H9 (cell line): ENCODE measurements around the gene CACNA1H. TPM values are rescaled to one million over a fixed set of nuclear protein-coding genes. Genes with fewer than 3 reads are reported as not detected.

Source experiments
- DNase-seq: peaks from one replicate; pipeline ENCODE4 v3.0.0-alpha.2; 2017
- H2AFZ ChIP-seq: one replicate; pipeline ENCODE4 v1.6.1; 2013; ENCODE audit warnings: mild to moderate bottlenecking, low read length, control low read depth, moderate library complexity
- H2AK5ac ChIP-seq: 2 replicates; pipeline ENCODE4 v1.6.1; 2013; ENCODE audit warnings: low read length, control low read depth, mixed read lengths; ENCODE audit not compliant: insufficient read length
- H2BK120ac ChIP-seq: one replicate; pipeline ENCODE4 v1.6.1; 2013; ENCODE audit warnings: low read depth, mild to moderate bottlenecking, low read length, control low read depth, inconsistent platforms; ENCODE audit not compliant: poor library complexity, severe bottlenecking
- H2BK12ac ChIP-seq: 2 replicates; pipeline ENCODE4 v1.6.1; 2013; ENCODE audit warnings: low read length, control low read depth, mixed read lengths, low read depth; ENCODE audit not compliant: insufficient read length
- H2BK15ac ChIP-seq: 2 replicates; pipeline ENCODE4 v1.6.1; 2013; ENCODE audit warnings: low read depth, low read length, control low read depth
- H2BK20ac ChIP-seq: one replicate; pipeline ENCODE4 v1.6.1; 2013; ENCODE audit warnings: low read depth, mild to moderate bottlenecking, low read length, control low read depth, inconsistent platforms; ENCODE audit not compliant: poor library complexity, severe bottlenecking
- H2BK5ac ChIP-seq: 2 replicates; pipeline ENCODE4 v1.6.1; 2013; ENCODE audit warnings: low read length, control low read depth, mixed read lengths; ENCODE audit not compliant: insufficient read length
- H3K14ac ChIP-seq: 2 replicates; pipeline ENCODE4 v1.6.1; 2013; ENCODE audit warnings: low read length, control low read depth; ENCODE audit not compliant: insufficient read depth
- H3K18ac ChIP-seq: 2 replicates; pipeline ENCODE4 v1.6.1; 2013; ENCODE audit warnings: low read depth, mild to moderate bottlenecking, mixed read lengths, low read length, control low read depth; ENCODE audit not compliant: insufficient read length
- H3K23ac ChIP-seq: 2 replicates; pipeline ENCODE4 v1.6.1; 2013; ENCODE audit warnings: low read length, control low read depth, mixed read lengths, low read depth; ENCODE audit not compliant: insufficient read length
- H3K23me2 ChIP-seq: 2 replicates; pipeline ENCODE4 v1.6.1; 2013; ENCODE audit warnings: low read depth, mild to moderate bottlenecking, mixed read lengths, low read length, control low read depth; ENCODE audit not compliant: insufficient read length, poor library complexity, severe bottlenecking
- H3K27ac ChIP-seq: 2 replicates; pipeline ENCODE4 v1.5.1; 2013; ENCODE audit warnings: low read length, control low read depth, mixed read lengths, low read depth; ENCODE audit not compliant: insufficient read length
- H3K27me3 ChIP-seq: 2 replicates; pipeline ENCODE4 v1.6.1; 2013; ENCODE audit warnings: low read length, control low read depth, inconsistent platforms; ENCODE audit not compliant: insufficient read depth
- H3K4ac ChIP-seq: 2 replicates; pipeline ENCODE4 v1.6.1; 2013; ENCODE audit warnings: low read depth, mild to moderate bottlenecking, control low read depth, inconsistent platforms, low read length, moderate library complexity
- H3K4me1 ChIP-seq: 2 replicates; pipeline ENCODE4 v1.6.1; 2013; ENCODE audit warnings: low read length, control low read depth, inconsistent platforms; ENCODE audit not compliant: insufficient read depth
- H3K4me2 ChIP-seq: 2 replicates; pipeline ENCODE4 v1.6.1; 2013; ENCODE audit warnings: low read length, control low read depth, mixed read lengths; ENCODE audit not compliant: insufficient read length, insufficient read depth
- H3K56ac ChIP-seq: 2 replicates; pipeline ENCODE4 v1.6.1; 2013; ENCODE audit warnings: low read depth, mild to moderate bottlenecking, mixed read lengths, low read length, control low read depth; ENCODE audit not compliant: insufficient read length
- H3K79me1 ChIP-seq: 2 replicates; pipeline ENCODE4 v1.6.1; 2013; ENCODE audit warnings: low read depth, mild to moderate bottlenecking, moderate library complexity, low read length, control low read depth, inconsistent platforms; ENCODE audit not compliant: insufficient read depth, poor library complexity, severe bottlenecking
- H3K79me2 ChIP-seq: 2 replicates; pipeline ENCODE4 v1.6.1; 2013; ENCODE audit warnings: low read length, control low read depth, inconsistent platforms; ENCODE audit not compliant: insufficient read depth
- H3K9ac ChIP-seq: 2 replicates; pipeline ENCODE4 v1.6.1; 2013; ENCODE audit warnings: low read length, control low read depth, mixed read lengths; ENCODE audit not compliant: insufficient read length; ENCODE audit errors: extremely low read depth
- H3K9me3 ChIP-seq: one replicate; pipeline ENCODE4 v1.6.1; 2013; ENCODE audit warnings: low read depth, low read length, inconsistent platforms; ENCODE audit not compliant: control insufficient read depth
- H3T11ph ChIP-seq: one replicate; pipeline ENCODE4 v1.6.1; 2013; ENCODE audit warnings: mild to moderate bottlenecking, low read length, control low read depth, inconsistent platforms
- H4K20me1 ChIP-seq: one replicate; pipeline ENCODE4 v1.6.1; 2013; ENCODE audit not compliant: control insufficient read depth, insufficient read length, insufficient read depth
- H4K5ac ChIP-seq: 2 replicates; pipeline ENCODE4 v1.6.1; 2013; ENCODE audit warnings: low read depth, mild to moderate bottlenecking, mixed read lengths, low read length, control low read depth; ENCODE audit not compliant: insufficient read length
- H4K8ac ChIP-seq: replicated peaks from 2 replicates; pipeline ENCODE4 v1.6.1; 2013; ENCODE audit warnings: low read length, control low read depth, mixed read lengths, low read depth; ENCODE audit not compliant: insufficient read length
- H4K91ac ChIP-seq: 2 replicates; pipeline ENCODE4 v1.6.1; 2013; ENCODE audit warnings: low read depth, mild to moderate bottlenecking, moderate library complexity, mixed read lengths, low read length, control low read depth; ENCODE audit not compliant: insufficient read length
- H3K27ac Mint-ChIP-seq, 3 experiments: 2 replicates in 2 of 3; 3 replicates in 1 of 3; pipeline ENCODE4 v1.8.0; 2020 to 2021; ENCODE audit warnings: mixed read lengths in 3 of 3, mild to moderate bottlenecking in 1 of 3, moderate library complexity in 1 of 3
- H3K27me3 Mint-ChIP-seq: 2 replicates; pipeline ENCODE4 v1.8.0; 2021; ENCODE audit warnings: low read depth, mild to moderate bottlenecking, moderate library complexity, mixed read lengths
- H3K36me3 Mint-ChIP-seq, 3 experiments: 2 replicates in 2 of 3; 3 replicates in 1 of 3; pipeline ENCODE4 v1.8.0; 2020 to 2021; ENCODE audit warnings: low read depth in 3 of 3, mixed read lengths in 3 of 3; ENCODE audit not compliant: insufficient read depth in 1 of 3
- H3K4me1 Mint-ChIP-seq, 2 experiments: 2 replicates each; pipeline ENCODE4 v1.8.0; 2020; ENCODE audit warnings: mixed read lengths in 2 of 2
- H3K4me3 Mint-ChIP-seq, 2 experiments: 2 replicates in 1 of 2; 3 replicates in 1 of 2; pipeline ENCODE4 v1.8.0; 2020 to 2021; ENCODE audit warnings: mild to moderate bottlenecking in 2 of 2, mixed read lengths in 2 of 2, moderate library complexity in 1 of 2
- H3K9me3 Mint-ChIP-seq, 2 experiments: 2 replicates in 1 of 2; 3 replicates in 1 of 2; pipeline ENCODE4 v1.8.0; 2020; ENCODE audit warnings: mild to moderate bottlenecking in 2 of 2, mixed read lengths in 2 of 2, moderate library complexity in 1 of 2
- WGBS: extraction: QIAGEN DNeasy Blood & Tissue Kit; methylation state at CpG from one replicate; pipeline ENCODE4 v1.1.7; 2013; ENCODE audit warnings: missing lambda C conversion rate, low lambda C conversion rate, mixed read lengths; ENCODE audit not compliant: insufficient read length; ENCODE audit errors: extremely low coverage; 5-methylcytosine and 5-hydroxymethylcytosine counted together
- total RNA-seq: library from RNA; stranded (reverse); gene quantifications from 2 replicates; pipeline ENCODE4 v1.2.1, GENCODE V29; 2021
- TF ChIP-seq, protein P1 (sequence below): fragments of 200-600 bp; sonication (generic); conservative IDR thresholded peaks from 3 replicates; pipeline ENCODE4 v1.8.0; 2021; ENCODE audit warnings: antibody characterized with exemption, mild to moderate bottlenecking

Gene CACNA1H
- total RNA-seq, 1 experiment from 2014 or later: 43.3 TPM

DNA sequence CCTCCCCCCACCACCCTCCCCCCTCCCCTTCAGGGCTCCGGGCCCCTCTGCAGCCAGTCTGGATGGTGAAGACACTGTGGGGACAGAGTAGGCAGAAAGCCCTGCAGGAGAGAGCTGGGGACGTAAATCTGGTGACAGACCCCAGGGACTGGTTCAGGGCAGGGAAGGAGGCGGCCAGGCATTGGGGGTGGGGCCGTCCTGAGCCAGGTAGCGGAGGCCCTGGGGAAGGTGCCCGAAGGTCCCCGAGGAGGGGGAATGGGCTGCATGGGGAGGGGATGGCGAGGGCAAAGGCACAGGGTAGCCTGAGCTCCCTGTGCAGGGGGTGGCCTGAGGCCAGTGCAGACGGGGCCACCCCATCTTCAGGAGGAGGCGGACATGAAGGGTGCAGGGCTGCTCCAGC lies 26.3 kb upstream of the CACNA1H start:
- H2AFZ ChIP-seq: no peak overlapping the region
- no peaks in the 10 kb centered on the region for H3K4me1 ChIP-seq
- H3K27ac Mint-ChIP-seq: no peak overlapping the region
- TF ChIP-seq, protein P1, sequence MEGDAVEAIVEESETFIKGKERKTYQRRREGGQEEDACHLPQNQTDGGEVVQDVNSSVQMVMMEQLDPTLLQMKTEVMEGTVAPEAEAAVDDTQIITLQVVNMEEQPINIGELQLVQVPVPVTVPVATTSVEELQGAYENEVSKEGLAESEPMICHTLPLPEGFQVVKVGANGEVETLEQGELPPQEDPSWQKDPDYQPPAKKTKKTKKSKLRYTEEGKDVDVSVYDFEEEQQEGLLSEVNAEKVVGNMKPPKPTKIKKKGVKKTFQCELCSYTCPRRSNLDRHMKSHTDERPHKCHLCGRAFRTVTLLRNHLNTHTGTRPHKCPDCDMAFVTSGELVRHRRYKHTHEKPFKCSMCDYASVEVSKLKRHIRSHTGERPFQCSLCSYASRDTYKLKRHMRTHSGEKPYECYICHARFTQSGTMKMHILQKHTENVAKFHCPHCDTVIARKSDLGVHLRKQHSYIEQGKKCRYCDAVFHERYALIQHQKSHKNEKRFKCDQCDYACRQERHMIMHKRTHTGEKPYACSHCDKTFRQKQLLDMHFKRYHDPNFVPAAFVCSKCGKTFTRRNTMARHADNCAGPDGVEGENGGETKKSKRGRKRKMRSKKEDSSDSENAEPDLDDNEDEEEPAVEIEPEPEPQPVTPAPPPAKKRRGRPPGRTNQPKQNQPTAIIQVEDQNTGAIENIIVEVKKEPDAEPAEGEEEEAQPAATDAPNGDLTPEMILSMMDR: no peak
- H2BK15ac ChIP-seq: no peak overlapping the region
- no peak overlapping the region for H3K4me2 ChIP-seq
- no peaks in the 10 kb centered on the region for H3K23me2 ChIP-seq
- no peaks in the 10 kb centered on the region for H3K9me3 Mint-ChIP-seq
- no peak overlapping the region for H3K9ac ChIP-seq
- H3K9me3 ChIP-seq: no peaks in the 10 kb centered on the region
- H4K20me1 ChIP-seq: no peaks in the 10 kb centered on the region
- H4K5ac ChIP-seq: no peak overlapping the region
- no peaks in the 10 kb centered on the region for H3K36me3 Mint-ChIP-seq
- H2BK12ac ChIP-seq: no peak overlapping the region
- H3K23ac ChIP-seq: no peak overlapping the region
- H2BK20ac ChIP-seq: no peak overlapping the region
- H4K8ac ChIP-seq: no peak overlapping the region
- no peak overlapping the region for H2BK5ac ChIP-seq
- H3K56ac ChIP-seq: no peak overlapping the region
- no peak overlapping the region for H3K27ac ChIP-seq
- H2BK120ac ChIP-seq: no peak overlapping the region
- H2AK5ac ChIP-seq: no peak overlapping the region
- no CpG with 5 or more reads among the region's 10 CpGs for WGBS
- no peak overlapping the region for H3K4ac ChIP-seq
- H3T11ph ChIP-seq: no peak overlapping the region
- no peak for DNase-seq
- no peaks in the 10 kb centered on the region for H3K79me2 ChIP-seq
- H3K4me3 Mint-ChIP-seq: no peak overlapping the region
- H3K27me3 ChIP-seq: no peaks in the 10 kb centered on the region
- H3K27me3 Mint-ChIP-seq: peaks cover 2% of the 10 kb centered on the region; the same call in 1 of the 2 replicates
- H3K18ac ChIP-seq: no peak overlapping the region
- H3K4me1 Mint-ChIP-seq: peaks cover 0 to 7% of the 10 kb centered on the region in 2 experiments; a peak in 1 of 4 replicates
- H3K79me1 ChIP-seq: no peaks in the 10 kb centered on the region
- no peak overlapping the region for H4K91ac ChIP-seq
- no peak overlapping the region for H3K14ac ChIP-seq
